ENCODE results near the gene CORIN.
A peak's percentile ranks its signal among the peaks of the same experiment; 100 is the strongest.

The CORIN gene, protein sequence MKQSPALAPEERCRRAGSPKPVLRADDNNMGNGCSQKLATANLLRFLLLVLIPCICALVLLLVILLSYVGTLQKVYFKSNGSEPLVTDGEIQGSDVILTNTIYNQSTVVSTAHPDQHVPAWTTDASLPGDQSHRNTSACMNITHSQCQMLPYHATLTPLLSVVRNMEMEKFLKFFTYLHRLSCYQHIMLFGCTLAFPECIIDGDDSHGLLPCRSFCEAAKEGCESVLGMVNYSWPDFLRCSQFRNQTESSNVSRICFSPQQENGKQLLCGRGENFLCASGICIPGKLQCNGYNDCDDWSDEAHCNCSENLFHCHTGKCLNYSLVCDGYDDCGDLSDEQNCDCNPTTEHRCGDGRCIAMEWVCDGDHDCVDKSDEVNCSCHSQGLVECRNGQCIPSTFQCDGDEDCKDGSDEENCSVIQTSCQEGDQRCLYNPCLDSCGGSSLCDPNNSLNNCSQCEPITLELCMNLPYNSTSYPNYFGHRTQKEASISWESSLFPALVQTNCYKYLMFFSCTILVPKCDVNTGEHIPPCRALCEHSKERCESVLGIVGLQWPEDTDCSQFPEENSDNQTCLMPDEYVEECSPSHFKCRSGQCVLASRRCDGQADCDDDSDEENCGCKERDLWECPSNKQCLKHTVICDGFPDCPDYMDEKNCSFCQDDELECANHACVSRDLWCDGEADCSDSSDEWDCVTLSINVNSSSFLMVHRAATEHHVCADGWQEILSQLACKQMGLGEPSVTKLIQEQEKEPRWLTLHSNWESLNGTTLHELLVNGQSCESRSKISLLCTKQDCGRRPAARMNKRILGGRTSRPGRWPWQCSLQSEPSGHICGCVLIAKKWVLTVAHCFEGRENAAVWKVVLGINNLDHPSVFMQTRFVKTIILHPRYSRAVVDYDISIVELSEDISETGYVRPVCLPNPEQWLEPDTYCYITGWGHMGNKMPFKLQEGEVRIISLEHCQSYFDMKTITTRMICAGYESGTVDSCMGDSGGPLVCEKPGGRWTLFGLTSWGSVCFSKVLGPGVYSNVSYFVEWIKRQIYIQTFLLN

DNA sequence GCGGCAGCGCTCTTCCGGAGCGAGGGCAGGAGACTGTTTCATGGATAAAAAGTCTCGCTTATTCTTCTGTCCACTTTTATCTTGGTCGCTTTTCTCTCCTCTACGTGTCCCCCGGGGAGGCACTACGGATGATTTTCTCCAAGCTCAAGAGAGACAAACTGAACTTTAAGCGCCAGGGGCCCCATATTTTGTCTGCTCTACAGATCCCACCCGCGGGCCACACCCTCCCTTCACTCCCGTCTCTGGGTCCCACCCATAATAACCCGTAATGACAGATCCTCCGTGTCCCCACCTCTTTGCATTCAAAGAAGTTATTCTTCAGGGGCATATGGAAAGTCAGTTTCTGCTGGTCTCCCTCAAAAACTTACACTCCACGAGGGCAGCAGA lies at the start of gene CORIN:
Gene CORIN, minus strand, starts transcription at position 160 of the 387 bp plus-strand sequence. Its CDS starts 118 bp downstream, at position 42.
- H3K9me3 ChIP-seq (ENCODE audit: control insufficient read depth in 2 of 2, low read length in 2 of 2), result no peaks in the 10 kb centered on the region
- H3K27ac ChIP-seq (ENCODE audit: low read length), result no peak within 1 kb of the TSS
- peaks cover 15% of the 10 kb centered on the region for H3K4me1 ChIP-seq (ENCODE audit: control insufficient read depth, insufficient read depth, low read length)
- peak within 1 kb of the TSS; percentile 76 to 78 for H3K4me3 ChIP-seq (ENCODE audit: low read length in 2 of 2)
- no peaks in the 10 kb centered on the region for H3K36me3 ChIP-seq (ENCODE audit: control insufficient read depth in 2 of 2, insufficient read depth in 2 of 2, low read length in 2 of 2)
- H3K27me3 ChIP-seq (ENCODE audit: control insufficient read depth in 1 of 2, insufficient read depth in 2 of 2, low read length in 2 of 2), result peaks cover 0 to 5% of the 10 kb centered on the region in 2 donors
- H3K9ac ChIP-seq (ENCODE audit: low read length in 2 of 2), result peak within 1 kb of the TSS; percentile 33 to 48

DNA sequence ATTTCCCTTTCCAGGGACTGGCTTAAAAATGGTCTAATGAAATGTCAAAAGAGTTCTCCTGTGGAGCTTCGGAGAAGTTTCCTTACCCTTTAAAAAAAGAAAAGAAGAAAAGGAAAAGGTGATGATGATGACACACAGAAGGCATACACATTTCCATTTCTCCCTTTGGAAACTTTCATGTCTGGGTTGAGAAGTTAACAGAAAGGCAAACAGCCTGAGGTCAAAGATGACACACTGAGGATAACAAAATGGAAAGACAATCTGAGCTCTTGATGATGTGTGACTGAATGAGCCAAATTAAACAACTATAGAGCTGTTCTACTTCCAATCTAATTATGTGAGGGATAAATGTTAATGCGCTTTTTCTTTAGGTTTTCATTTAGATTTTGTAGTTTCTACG lies 44.4 kb upstream of the CORIN start:
- Histone ChIP-seq H3K9me3 (ENCODE audit: control insufficient read depth in 2 of 2, low read length in 2 of 2) (no peaks in the 10 kb centered on the region), H3K4me3 (ENCODE audit: low read length in 2 of 2) (no peak overlapping the region), H3K27me3 (ENCODE audit: control insufficient read depth in 1 of 2, insufficient read depth in 2 of 2, low read length in 2 of 2) (no peaks in the 10 kb centered on the region), H3K4me1 (ENCODE audit: control insufficient read depth, insufficient read depth, low read length) (no peaks in the 10 kb centered on the region), H3K27ac (ENCODE audit: low read length) (no peak overlapping the region), H3K36me3 (ENCODE audit: control insufficient read depth in 2 of 2, insufficient read depth in 2 of 2, low read length in 2 of 2) (peaks cover 8 to 41% of the 10 kb centered on the region in 2 donors), H3K9ac (ENCODE audit: low read length in 2 of 2) (no peak overlapping the region)

DNA sequence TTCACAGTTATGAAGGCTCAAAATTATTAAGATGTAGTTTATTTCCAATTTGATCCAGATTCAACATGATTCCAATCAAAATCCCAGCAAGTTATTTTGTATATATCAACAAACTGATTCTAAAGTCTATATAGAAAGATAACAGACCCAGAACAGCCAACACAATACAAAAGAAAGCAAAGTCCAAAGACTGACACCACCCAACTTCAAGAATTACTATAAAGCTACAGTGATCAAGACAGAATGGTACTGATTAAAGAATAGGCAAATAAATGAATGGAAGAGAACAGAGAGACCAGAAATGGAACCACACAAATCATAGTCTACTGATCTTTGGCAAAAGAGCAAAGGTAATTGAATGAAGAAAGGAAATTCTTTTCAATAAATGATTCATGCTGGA lies 41.6 kb upstream of the CORIN start:
- Histone ChIP-seq H3K4me3 (ENCODE audit: low read length in 2 of 2) (no peak overlapping the region), H3K9ac (ENCODE audit: low read length in 2 of 2) (no peak overlapping the region), H3K27ac (ENCODE audit: low read length) (no peak overlapping the region), H3K9me3 (ENCODE audit: control insufficient read depth in 2 of 2, low read length in 2 of 2) (no peaks in the 10 kb centered on the region), H3K36me3 (ENCODE audit: control insufficient read depth in 2 of 2, insufficient read depth in 2 of 2, low read length in 2 of 2) (peaks cover 10 to 45% of the 10 kb centered on the region in 2 donors), H3K4me1 (ENCODE audit: control insufficient read depth, insufficient read depth, low read length) (no peaks in the 10 kb centered on the region), H3K27me3 (ENCODE audit: control insufficient read depth in 1 of 2, insufficient read depth in 2 of 2, low read length in 2 of 2) (no peaks in the 10 kb centered on the region)

DNA sequence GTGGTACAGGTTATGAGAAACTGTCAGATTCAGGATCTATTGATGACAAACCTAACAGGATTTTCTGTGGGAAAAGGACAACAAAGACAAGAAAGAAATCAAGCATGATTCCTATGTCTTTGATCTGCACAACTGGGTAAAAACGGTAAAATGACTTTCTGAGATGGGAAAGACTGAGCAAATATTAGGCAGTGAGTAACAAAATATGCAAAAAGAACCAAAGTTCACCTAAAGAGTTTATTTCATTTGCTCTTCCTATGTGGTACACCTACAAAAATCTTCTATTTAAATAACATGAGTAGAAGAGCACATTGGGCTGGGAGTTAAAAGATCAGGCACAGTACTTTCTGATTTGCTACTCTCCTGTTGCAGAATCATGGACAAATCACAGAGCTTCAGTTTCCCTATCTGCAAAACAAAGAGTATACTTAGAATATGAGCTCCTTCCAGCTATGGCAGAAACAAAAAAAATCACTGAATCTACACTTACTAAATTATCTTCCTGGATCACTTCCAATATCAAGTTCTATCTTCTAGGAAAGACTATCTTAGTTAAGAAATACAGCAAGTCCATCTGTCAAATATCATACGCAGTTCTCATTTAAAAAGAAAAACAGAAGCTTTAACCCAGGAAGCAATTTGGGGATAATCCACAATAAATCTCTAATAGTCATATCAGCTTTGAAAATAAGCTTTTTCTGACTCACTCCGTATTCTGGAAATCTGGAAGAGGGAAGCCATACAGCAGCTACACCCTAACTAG lies 39.1 kb upstream of the CORIN start:
- H3K4me3 ChIP-seq (ENCODE audit: low read length in 2 of 2), result no peak overlapping the region
- H3K36me3 ChIP-seq (ENCODE audit: control insufficient read depth in 2 of 2, insufficient read depth in 2 of 2, low read length in 2 of 2), result peaks cover 18 to 43% of the 10 kb centered on the region in 2 donors
- H3K9me3 ChIP-seq (ENCODE audit: control insufficient read depth in 2 of 2, low read length in 2 of 2), result no peaks in the 10 kb centered on the region
- H3K27ac ChIP-seq (ENCODE audit: low read length), result no peak overlapping the region
- no peaks in the 10 kb centered on the region for H3K27me3 ChIP-seq (ENCODE audit: control insufficient read depth in 1 of 2, insufficient read depth in 2 of 2, low read length in 2 of 2)
- no peaks in the 10 kb centered on the region for H3K4me1 ChIP-seq (ENCODE audit: control insufficient read depth, insufficient read depth, low read length)
- H3K9ac ChIP-seq (ENCODE audit: low read length in 2 of 2), result no peak overlapping the region

DNA sequence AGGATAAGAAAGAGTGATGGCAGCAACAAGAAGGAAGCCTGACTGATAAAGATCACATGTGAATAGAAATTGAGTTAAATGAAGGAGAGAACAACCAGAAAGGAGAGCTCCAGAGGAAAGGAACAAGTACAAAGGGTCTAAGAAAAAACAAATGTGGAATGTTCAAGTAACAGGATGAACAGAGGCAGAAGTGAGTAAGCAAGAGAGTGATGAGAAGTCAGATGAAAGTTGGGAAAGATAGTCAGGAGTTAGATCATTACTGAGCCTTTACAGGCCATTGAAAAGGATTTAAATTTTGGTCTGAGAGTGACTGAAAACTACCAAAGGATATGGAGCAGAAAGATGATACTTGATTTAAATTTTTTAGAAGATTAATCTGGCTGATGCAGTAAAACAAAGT lies 38.4 kb upstream of the CORIN start:
- Histone ChIP-seq H3K27ac (ENCODE audit: low read length) (no peak overlapping the region), H3K36me3 (ENCODE audit: control insufficient read depth in 2 of 2, insufficient read depth in 2 of 2, low read length in 2 of 2) (peaks cover 18 to 41% of the 10 kb centered on the region in 2 donors)

DNA sequence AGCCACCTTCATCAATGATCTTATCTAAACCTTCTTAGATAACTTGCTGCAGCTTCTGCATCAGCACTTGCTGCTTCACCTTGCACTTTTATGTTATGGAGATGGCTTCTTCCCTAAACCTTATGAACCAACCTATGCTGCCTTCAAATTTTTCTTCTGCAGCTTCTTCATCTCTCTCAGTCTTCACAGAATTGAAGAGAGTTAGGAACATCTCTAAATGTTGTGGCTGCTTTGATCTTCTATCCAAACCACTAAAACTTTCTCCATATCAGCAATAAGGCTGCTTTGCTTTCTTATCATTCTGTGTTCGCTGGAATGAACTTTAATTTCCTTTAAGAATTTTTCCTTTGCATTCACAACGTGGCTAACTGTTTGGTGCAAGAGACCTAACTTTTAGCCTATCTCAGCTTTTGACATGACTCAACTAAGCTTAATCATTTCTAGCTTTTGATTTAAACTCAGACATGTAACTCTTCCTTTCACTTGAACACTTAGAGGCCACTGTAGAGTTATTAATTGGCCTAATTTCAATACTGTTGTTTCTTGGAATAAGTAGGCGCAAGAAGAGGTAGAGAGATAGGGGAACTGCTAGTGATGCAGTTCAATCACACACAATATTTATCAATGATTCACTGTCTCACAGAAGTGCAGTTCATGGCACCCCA lies 36.1 kb upstream of the CORIN start:
- Histone ChIP-seq H3K27ac (ENCODE audit: low read length) (no peak overlapping the region), H3K27me3 (ENCODE audit: control insufficient read depth in 1 of 2, insufficient read depth in 2 of 2, low read length in 2 of 2) (no peaks in the 10 kb centered on the region), H3K4me1 (ENCODE audit: control insufficient read depth, insufficient read depth, low read length) (no peaks in the 10 kb centered on the region), H3K36me3 (ENCODE audit: control insufficient read depth in 2 of 2, insufficient read depth in 2 of 2, low read length in 2 of 2) (peaks cover 18 to 38% of the 10 kb centered on the region in 2 donors), H3K4me3 (ENCODE audit: low read length in 2 of 2) (no peak overlapping the region), H3K9me3 (ENCODE audit: control insufficient read depth in 2 of 2, low read length in 2 of 2) (no peaks in the 10 kb centered on the region), H3K9ac (ENCODE audit: low read length in 2 of 2) (no peak overlapping the region)

More for the DNA sequence above, 38.4 kb upstream of the CORIN start:
- H3K4me1 ChIP-seq (ENCODE audit: control insufficient read depth, insufficient read depth, low read length), result no peaks in the 10 kb centered on the region
- H3K9me3 ChIP-seq (ENCODE audit: control insufficient read depth in 2 of 2, low read length in 2 of 2), result no peaks in the 10 kb centered on the region
- no peak overlapping the region for H3K4me3 ChIP-seq (ENCODE audit: low read length in 2 of 2)
- no peak overlapping the region for H3K9ac ChIP-seq (ENCODE audit: low read length in 2 of 2)
- H3K27me3 ChIP-seq (ENCODE audit: control insufficient read depth in 1 of 2, insufficient read depth in 2 of 2, low read length in 2 of 2), result no peaks in the 10 kb centered on the region

DNA sequence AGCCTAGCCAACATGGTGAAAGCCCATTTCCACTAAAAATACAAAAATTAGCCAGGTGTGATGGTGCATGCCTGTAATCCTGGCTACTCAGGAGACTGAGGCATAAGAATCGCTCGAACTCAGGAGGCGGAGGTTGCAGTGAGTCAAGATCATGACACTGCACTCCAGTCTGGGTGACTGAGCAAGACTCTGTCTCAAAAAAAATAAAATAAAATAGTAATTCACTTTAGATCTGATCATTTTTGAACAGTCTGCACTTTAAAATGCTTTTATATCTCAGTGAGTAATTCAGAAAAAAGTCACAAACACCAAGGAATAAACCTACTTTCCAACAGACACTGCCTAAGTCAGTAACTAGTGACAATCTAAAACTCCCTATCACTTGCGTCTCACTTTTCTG lies 25.6 kb upstream of the CORIN start:
- Histone ChIP-seq H3K9me3 (ENCODE audit: control insufficient read depth in 2 of 2, low read length in 2 of 2) (no peaks in the 10 kb centered on the region), H3K27me3 (ENCODE audit: control insufficient read depth in 1 of 2, insufficient read depth in 2 of 2, low read length in 2 of 2) (no peaks in the 10 kb centered on the region), H3K9ac (ENCODE audit: low read length in 2 of 2) (no peak overlapping the region), H3K27ac (ENCODE audit: low read length) (no peak overlapping the region), H3K4me1 (ENCODE audit: control insufficient read depth, insufficient read depth, low read length) (no peaks in the 10 kb centered on the region), H3K36me3 (ENCODE audit: control insufficient read depth in 2 of 2, insufficient read depth in 2 of 2, low read length in 2 of 2) (peaks cover 3 to 5% of the 10 kb centered on the region in 2 donors), H3K4me3 (ENCODE audit: low read length in 2 of 2) (no peak overlapping the region)

DNA sequence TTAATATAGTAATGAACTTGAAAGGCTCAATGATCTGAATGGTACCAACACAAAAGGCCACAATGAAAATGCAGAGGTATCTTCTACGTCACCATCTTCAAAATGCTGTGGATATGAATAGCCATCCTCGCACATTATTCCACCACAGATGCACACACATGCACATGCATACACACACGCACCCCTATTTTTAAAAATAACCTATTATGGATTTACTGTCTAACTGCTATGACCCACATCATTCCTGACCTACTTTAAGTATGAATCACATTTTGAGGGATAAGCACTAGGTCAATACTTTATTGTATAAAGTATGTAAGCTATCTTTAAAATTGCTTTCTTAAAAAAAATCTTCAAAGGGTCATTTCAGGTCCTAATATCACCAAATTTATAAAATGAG lies 24.4 kb upstream of the CORIN start:
- Histone ChIP-seq H3K27ac (ENCODE audit: low read length) (no peak overlapping the region), H3K9me3 (ENCODE audit: control insufficient read depth in 2 of 2, low read length in 2 of 2) (no peaks in the 10 kb centered on the region), H3K9ac (ENCODE audit: low read length in 2 of 2) (no peak overlapping the region), H3K36me3 (ENCODE audit: control insufficient read depth in 2 of 2, insufficient read depth in 2 of 2, low read length in 2 of 2) (peaks cover 3 to 5% of the 10 kb centered on the region in 2 donors), H3K27me3 (ENCODE audit: control insufficient read depth in 1 of 2, insufficient read depth in 2 of 2, low read length in 2 of 2) (no peaks in the 10 kb centered on the region), H3K4me3 (ENCODE audit: low read length in 2 of 2) (no peak overlapping the region), H3K4me1 (ENCODE audit: control insufficient read depth, insufficient read depth, low read length) (no peaks in the 10 kb centered on the region)

DNA sequence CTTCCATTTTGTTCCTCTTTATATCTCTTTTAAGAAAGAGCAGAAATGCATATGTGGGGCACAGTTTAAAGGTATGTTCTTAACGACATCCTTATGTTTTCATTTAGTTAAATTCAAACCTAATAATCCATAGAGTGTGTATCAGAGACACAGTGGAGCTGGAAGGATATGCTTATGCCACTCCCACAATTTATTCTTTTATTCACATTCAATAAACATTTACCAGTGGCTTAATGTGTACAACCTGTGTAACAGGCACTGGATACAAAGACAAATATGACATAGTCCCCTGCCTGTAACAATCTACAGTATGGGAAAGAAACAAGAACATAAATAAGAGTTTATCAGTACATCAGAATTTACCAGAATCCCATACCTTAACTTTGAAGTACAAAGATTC lies 22.4 kb upstream of the CORIN start:
- Histone ChIP-seq H3K27me3 (ENCODE audit: control insufficient read depth in 1 of 2, insufficient read depth in 2 of 2, low read length in 2 of 2) (no peaks in the 10 kb centered on the region), H3K9me3 (ENCODE audit: control insufficient read depth in 2 of 2, low read length in 2 of 2) (no peaks in the 10 kb centered on the region), H3K4me3 (ENCODE audit: low read length in 2 of 2) (no peak overlapping the region), H3K27ac (ENCODE audit: low read length) (no peak overlapping the region), H3K9ac (ENCODE audit: low read length in 2 of 2) (no peak overlapping the region), H3K36me3 (ENCODE audit: control insufficient read depth in 2 of 2, insufficient read depth in 2 of 2, low read length in 2 of 2) (peaks cover 3 to 5% of the 10 kb centered on the region in 2 donors), H3K4me1 (ENCODE audit: control insufficient read depth, insufficient read depth, low read length) (no peaks in the 10 kb centered on the region)

DNA sequence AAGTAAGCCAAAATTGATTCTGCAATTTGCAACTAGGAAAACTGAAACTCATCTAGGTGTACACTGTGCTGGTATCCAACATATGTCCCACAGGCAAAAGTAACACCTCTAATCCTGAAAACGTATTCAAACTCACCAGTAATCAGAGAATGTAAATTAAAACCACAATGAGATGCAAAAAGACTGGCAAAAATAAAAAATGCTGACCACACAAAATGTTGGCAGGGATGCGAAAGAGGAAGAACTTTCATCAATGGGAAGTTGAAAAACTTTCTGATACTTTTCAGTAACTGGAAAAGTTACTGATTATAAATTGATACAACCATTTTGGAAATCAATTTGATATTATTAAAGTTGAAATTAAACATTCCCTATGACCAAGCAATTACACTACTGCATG lies 20.1 kb upstream of the CORIN start:
- Histone ChIP-seq H3K4me1 (ENCODE audit: control insufficient read depth, insufficient read depth, low read length) (no peaks in the 10 kb centered on the region), H3K36me3 (ENCODE audit: control insufficient read depth in 2 of 2, insufficient read depth in 2 of 2, low read length in 2 of 2) (peaks cover 0 to 14% of the 10 kb centered on the region in 2 donors), H3K9ac (ENCODE audit: low read length in 2 of 2) (no peak overlapping the region), H3K27me3 (ENCODE audit: control insufficient read depth in 1 of 2, insufficient read depth in 2 of 2, low read length in 2 of 2) (no peaks in the 10 kb centered on the region), H3K9me3 (ENCODE audit: control insufficient read depth in 2 of 2, low read length in 2 of 2) (no peaks in the 10 kb centered on the region), H3K27ac (ENCODE audit: low read length) (no peak overlapping the region), H3K4me3 (ENCODE audit: low read length in 2 of 2) (no peak overlapping the region)

Data from stomach smooth muscle (tissue), 2 donors.